HG03432 (cell line): Measurements from ENCODE around the gene PTPRCAP.
"Not testable (repeated sequence)": the region's sequence is repeated elsewhere in the genome, so short reads cannot be mapped to it uniquely, and the experiment has no call there.

Experiments
- ATAC-seq: cut with Tn5 transposase; IDR thresholded peaks from one replicate; pipeline ENCODE4 v1.9.1; 2021; ENCODE audit warnings: mild to moderate bottlenecking, moderate library complexity; ENCODE audit not compliant: unreplicated experiment

The PTPRCAP gene

GRCh38 chr11:67428052-67429001, 9.2 kb downstream of the PTPRCAP start, which contains the start of gene RPS6KB2:
Gene RPS6KB2 (plus strand): TSS chr11:67428494. CDS start chr11:67428546, 52 bp downstream.
- peak; percentile 81 for ATAC-seq

- ATAC-seq, result not testable (repeated sequence)
Observed at GRCh38 chr11:67427364-67427859, 10.1 kb downstream of the PTPRCAP start.

GRCh38 chr11:67423891-67424613, 13.4 kb downstream of the PTPRCAP start:
- no peak for ATAC-seq

- no peak for ATAC-seq
Observed at GRCh38 chr11:67423466-67423865, 14.0 kb downstream of the PTPRCAP start.

- no peak for ATAC-seq
Observed at GRCh38 chr11:67422891-67423290, 14.6 kb downstream of the PTPRCAP start.

- ATAC-seq, result no peak
Observed at GRCh38 chr11:67421430-67422031, 16.0 kb downstream of the PTPRCAP start.

- peak; percentile 83 for ATAC-seq
Observed at GRCh38 chr11:67420646-67421429, 16.6 kb downstream of the PTPRCAP start.

- no peak for ATAC-seq
Observed at GRCh38 chr11:67420147-67420645, 17.3 kb downstream of the PTPRCAP start.

- no peak for ATAC-seq
Observed at GRCh38 chr11:67419325-67420049, 18.0 kb downstream of the PTPRCAP start.

GRCh38 chr11:67418476-67419281, 18.8 kb downstream of the PTPRCAP start:
- ATAC-seq, result no peak

GRCh38 chr11:67417425-67417824, 20.1 kb downstream of the PTPRCAP start:
- ATAC-seq, result no peak

- ATAC-seq, result no peak
Observed at GRCh38 chr11:67416416-67417335, 20.8 kb downstream of the PTPRCAP start.

- no peak for ATAC-seq
Observed at GRCh38 chr11:67415501-67416304, 21.8 kb downstream of the PTPRCAP start, which contains the start of gene CARNS1. Gene CARNS1 (plus strand): TSS chr11:67415678. CDS start chr11:67416200, 522 bp downstream.

GRCh38 chr11:67413266-67413849, 24.1 kb downstream of the PTPRCAP start:
- ATAC-seq, result no peak

GRCh38 chr11:67412495-67413179, 24.8 kb downstream of the PTPRCAP start:
- ATAC-seq, result no peak

- no peak for ATAC-seq
Observed at GRCh38 chr11:67411785-67412152, 25.7 kb downstream of the PTPRCAP start.
